IMR-90 (cell line): Measurements from ENCODE around the gene NES. TPM values are rescaled to one million over a fixed set of nuclear protein-coding genes. Genes with fewer than 3 reads are reported as not detected.

ENCODE experiments used
- ATAC-seq: fragments of 200-7000 bp; cut with Tn5 transposase; 2 replicates; pipeline ENCODE4 v1.9.1; 2020; ENCODE audit warnings: low read depth, mild to moderate bottlenecking, moderate library complexity
- BruUV-seq: library from RNA; stranded (reverse); fragments of 400-500 nt; replicated peaks from 2 replicates; lab custom pipeline; 2021; lab: Mats Ljungman, UMichigan
- CTCF ChIA-PET: fragments of 300-600 bp; formaldehyde crosslinking; extraction: SDS; loops from one replicate; lab custom pipeline; 2021; ENCODE audit warnings: antibody characterized with exemption; lab: Yijun Ruan, JAX
- POLR2A ChIA-PET: fragments of 300-600 bp; sonication (Branson Sonifier 250); formaldehyde crosslinking; loops from one replicate; lab custom pipeline; 2022; ENCODE audit warnings: antibody characterized with exemption; ENCODE audit not compliant: unreplicated experiment; lab: Charles Lee
- DNase-seq: peaks from one replicate; pipeline ENCODE4 v3.0.0; 2013
- H2AFZ ChIP-seq: replicated peaks from 2 replicates; pipeline ENCODE3; 2013; ENCODE audit warnings: low read length, mild to moderate bottlenecking; ENCODE audit not compliant: poor library complexity
- H2AK5ac ChIP-seq: 2 replicates; pipeline ENCODE4 v1.6.1; 2013; ENCODE audit warnings: low read depth, low read length, inconsistent platforms
- H2AK9ac ChIP-seq: replicated peaks from 2 replicates; pipeline ENCODE3; 2013; ENCODE audit warnings: mild to moderate bottlenecking, low read depth, low read length, moderate library complexity; ENCODE audit not compliant: poor library complexity
- H2BK120ac ChIP-seq: 2 replicates; pipeline ENCODE4 v1.6.1; 2013; ENCODE audit warnings: low read depth, low read length, inconsistent platforms
- H2BK15ac ChIP-seq: 3 replicates; pipeline ENCODE4 v1.6.1; 2013; ENCODE audit warnings: low read depth, low read length, inconsistent platforms
- H2BK20ac ChIP-seq: 2 replicates; pipeline ENCODE4 v1.6.1; 2013; ENCODE audit warnings: low read depth, mild to moderate bottlenecking, inconsistent platforms, low read length, moderate library complexity
- H2BK5ac ChIP-seq: 2 replicates; pipeline ENCODE4 v1.6.1; 2013; ENCODE audit warnings: mild to moderate bottlenecking, low read depth, low read length, inconsistent platforms; ENCODE audit not compliant: poor library complexity, severe bottlenecking
- H3K14ac ChIP-seq: replicated peaks from 2 replicates; pipeline ENCODE4 v1.6.1; 2013; ENCODE audit warnings: low read depth, low read length, inconsistent platforms
- H3K18ac ChIP-seq: 2 replicates; pipeline ENCODE4 v1.6.1; 2013; ENCODE audit warnings: low read depth, low read length, control low read depth
- H3K23ac ChIP-seq: 2 replicates; pipeline ENCODE4 v1.6.1; 2013; ENCODE audit warnings: low read depth, low read length, inconsistent platforms
- H3K27ac ChIP-seq: 2 replicates; pipeline ENCODE4 v1.5.1; 2013; ENCODE audit warnings: mild to moderate bottlenecking, control low read depth, low read length; ENCODE audit not compliant: insufficient read depth
- H3K27me3 ChIP-seq: 2 replicates; pipeline ENCODE4 v1.6.1; 2013; ENCODE audit warnings: low read length; ENCODE audit not compliant: control insufficient read depth, insufficient read depth
- H3K36me3 ChIP-seq: 2 replicates; pipeline ENCODE4 v1.6.1; 2013; ENCODE audit warnings: low read length, mixed read lengths; ENCODE audit not compliant: control insufficient read depth, insufficient read depth
- H3K4ac ChIP-seq: 2 replicates; pipeline ENCODE4 v1.6.1; 2013; ENCODE audit warnings: low read depth, low read length, inconsistent platforms
- H3K4me1 ChIP-seq: 2 replicates; pipeline ENCODE4 v1.6.1; 2013; ENCODE audit warnings: low read length, mixed read lengths; ENCODE audit not compliant: control insufficient read depth, insufficient read depth
- H3K4me2 ChIP-seq: 2 replicates; pipeline ENCODE4 v1.6.1; 2013; ENCODE audit warnings: low read depth, mild to moderate bottlenecking, control low read depth, low read length, moderate library complexity
- H3K4me3 ChIP-seq: 2 replicates; pipeline ENCODE4 v1.5.1; 2013; ENCODE audit warnings: low read depth, mild to moderate bottlenecking, control low read depth, low read length, moderate library complexity; ENCODE audit not compliant: insufficient read depth
- H3K56ac ChIP-seq: 2 replicates; pipeline ENCODE4 v1.6.1; 2013; ENCODE audit warnings: low read length, inconsistent platforms; ENCODE audit not compliant: insufficient read depth; ENCODE audit errors: extremely low read depth
- H3K79me1 ChIP-seq, 2 experiments: 2 replicates each; pipeline ENCODE4 v1.6.1; 2013; ENCODE audit warnings: low read length in 2 of 2, inconsistent platforms in 1 of 2, low read depth in 1 of 2
- H3K9ac ChIP-seq: 2 replicates; pipeline ENCODE4 v1.6.1; 2013; ENCODE audit warnings: low read depth, low read length, control low read depth
- H3K9me1 ChIP-seq: 2 replicates; pipeline ENCODE4 v1.6.1; 2013; ENCODE audit warnings: low read length, inconsistent platforms; ENCODE audit not compliant: insufficient read depth
- H3K9me3 ChIP-seq: 2 replicates; pipeline ENCODE4 v1.6.1; 2013; ENCODE audit warnings: low read length; ENCODE audit not compliant: control insufficient read depth, insufficient read depth
- H4K20me1 ChIP-seq: 2 replicates; pipeline ENCODE4 v1.6.1; 2013; ENCODE audit warnings: low read length, inconsistent platforms; ENCODE audit not compliant: insufficient read depth
- H4K5ac ChIP-seq: 2 replicates; pipeline ENCODE4 v1.6.1; 2013; ENCODE audit warnings: mild to moderate bottlenecking, low read depth, low read length, control low read depth
- H4K8ac ChIP-seq, 2 experiments: 2 replicates each; pipeline ENCODE4 v1.6.1; 2013; ENCODE audit warnings: low read depth in 2 of 2, low read length in 2 of 2, control low read depth in 1 of 2, inconsistent platforms in 1 of 2
- H4K91ac ChIP-seq: 2 replicates; pipeline ENCODE4 v1.6.1; 2013; ENCODE audit warnings: low read depth, low read length, inconsistent platforms; ENCODE audit not compliant: insufficient read depth
- BHLHE40 ChIP-seq: fragments of 150-350 bp; IDR thresholded peaks from 2 replicates; pipeline ENCODE4 v1.6.1; 2016; ENCODE audit warnings: mild to moderate bottlenecking, low read depth, low read length
- ELK1 ChIP-seq: fragments of 150-350 bp; IDR thresholded peaks from 2 replicates; pipeline ENCODE4 v1.6.1; 2016; ENCODE audit warnings: low read depth, mild to moderate bottlenecking, low read length, moderate library complexity, borderline replicate concordance
- POLR2A ChIP-seq: IDR thresholded peaks from 2 replicates; pipeline ENCODE4 v1.6.1; 2012; ENCODE audit warnings: mild to moderate bottlenecking, low read depth, low read length
- SMC3 ChIP-seq: fragments of 150-350 bp; IDR thresholded peaks from 2 replicates; pipeline ENCODE4 v1.6.1; 2016; ENCODE audit warnings: low read depth, mild to moderate bottlenecking, antibody characterized with exemption, low read length, moderate library complexity
- WGBS, 2 experiments: methylation state at CpG; one replicate each; pipeline versions ENCODE4 v1.1.5 to v1.1.7; 2013; ENCODE audit warnings: missing lambda C conversion rate in 2 of 2; ENCODE audit not compliant: insufficient read length in 1 of 2; ENCODE audit errors: extremely low coverage in 2 of 2; 5-methylcytosine and 5-hydroxymethylcytosine counted together
- dilution Hi-C: fragments of 300-500 bp; cut with HindIII; formaldehyde crosslinking; loops from one replicate; pipeline ENCODE4 v1.14.3; 2018; ENCODE audit warnings: low sequenced_read_pairs; ENCODE audit not compliant: unreplicated experiment
- in situ Hi-C: fragments of 300-500 bp; cut with MboI; formaldehyde crosslinking; loops from 3 replicates; pipeline ENCODE4 v1.14.3; 2019; ENCODE audit warnings: low sequenced_read_pairs, inconsistent platforms, mixed read lengths
- intact Hi-C: fragments of 100-400 bp; cut with micrococcal nuclease; formaldehyde crosslinking; loops from 2 replicates; pipeline ENCODE4 v1.10.0; 2022
- polyA plus RNA-seq, 3 experiments: library from polyadenylated mRNA; depleted of rRNA; stranded (reverse); fragments of >200 nt; gene quantifications; 2 replicates each; pipeline ENCODE4 v1.2.3, GENCODE V29; 2012; ENCODE audit warnings: low replicate concordance in 1 of 3
- total RNA-seq: library from RNA; depleted of rRNA; stranded (reverse); fragments of >200 nt; gene quantifications from 2 replicates; pipeline ENCODE4 v1.2.3, GENCODE V29; 2012

NES gene
- total and polyA plus RNA-seq, 2 of the 4 experiments (the other 2 are of a cell fraction), result 25.3 to 40.1 TPM

- no peak for TF ChIP-seq ELK1
- TF ChIP-seq SMC3, result no peak
- TF ChIP-seq BHLHE40, result no peak
- no peak for TF ChIP-seq POLR2A
- H4K8ac ChIP-seq, result no peak overlapping the region
- H3K27me3 ChIP-seq, result peaks cover 58% of the 10 kb centered on the region
Observed at GRCh38 chr1:156624814-156625435, 52.3 kb downstream of the NES start.

More at GRCh38 chr1:156624814-156625435, 52.3 kb downstream of the NES start:
- Histone ChIP-seq H2BK20ac (no peak overlapping the region), H3K9me3 (no peaks in the 10 kb centered on the region), H3K9ac (no peak overlapping the region), H2AK9ac (no peak overlapping the region), H3K27ac (no peak overlapping the region), H4K5ac (no peak overlapping the region), H3K18ac (no peak overlapping the region), H3K36me3 (no peaks in the 10 kb centered on the region), H2BK15ac (no peak overlapping the region), H2AFZ (peak overlapping the region; percentile 86), H3K9me1 (no peaks in the 10 kb centered on the region), H3K23ac (no peak overlapping the region), H2AK5ac (no peak overlapping the region), H3K4me3 (no peak overlapping the region), H3K14ac (no peak overlapping the region), H3K56ac (no peak overlapping the region), H3K79me1 (no peaks in the 10 kb centered on the region), H3K4me2 (peak overlapping the region; percentile 90), H4K20me1 (peaks cover 7% of the 10 kb centered on the region), H2BK5ac (no peak overlapping the region), H4K91ac (no peak overlapping the region), H2BK120ac (no peak overlapping the region), H3K4ac (no peak overlapping the region), H3K4me1 (peaks cover 4% of the 10 kb centered on the region)
- DNase-seq (no peak), ATAC-seq (no peak)
- POLR2A ChIA-PET, result interaction anchor here (0.6 kb wide), 1 partner anchor 900 kb away, joined by 5 read pairs; no protein-coding TSS in a partner anchor
- CTCF ChIA-PET, result interaction anchor here (0.7 to 1.8 kb wide), 9 partner anchors 32 to 239 kb away, joined by 3 to 9 read pairs (median 3); no protein-coding TSS in a partner anchor
- BruUV-seq, result no TSS peak
- dilution Hi-C loops, result no loop called here
- intact Hi-C loops, result no loop called here
- in situ Hi-C loops, result loop anchor here (5.0 kb wide), 1 partner anchor 32 kb away; no protein-coding TSS in a partner anchor
- 2% methylated on average over 38 of the region's 55 CpGs; no CpG with 5 or more reads in 1 of the 2 experiments for WGBS, 2 experiments
